Lung (tissue), 12 donors: Measurements from ENCODE around the gene RASA2. TPM values are rescaled to one million over a fixed set of nuclear protein-coding genes. Genes with fewer than 3 reads are reported as not detected.

Experiments used
- ATAC-seq: fragments of 200-7000 bp; cut with Tn5 transposase; one replicate; pipeline ENCODE4 v1.9.1; 2020; ENCODE audit warnings: moderate number of reproducible peaks; ENCODE audit not compliant: insufficient read depth, low FRiP score
- DNase-seq, 3 donors: peaks; one replicate each; pipeline ENCODE4 v3.0.0-alpha.2; 2013 to 2017
- H3K27ac ChIP-seq, 2 donors: one replicate each; pipeline ENCODE4 v1.5.1; 2013; ENCODE audit warnings: mild to moderate bottlenecking in 2 of 2, moderate library complexity in 2 of 2, control low read depth in 1 of 2, inconsistent platforms in 1 of 2, low read depth in 1 of 2, low read length in 1 of 2
- H3K27me3 ChIP-seq, 3 donors: one replicate each; pipeline ENCODE4 v1.5.1; 2013; ENCODE audit warnings: low read length in 2 of 3; ENCODE audit not compliant: control insufficient read depth in 3 of 3, insufficient read depth in 3 of 3
- H3K36me3 ChIP-seq, 4 donors: one replicate each; pipeline ENCODE4 v1.5.1; 2013; ENCODE audit warnings: low read length in 4 of 4, mild to moderate bottlenecking in 1 of 4, moderate library complexity in 1 of 4; ENCODE audit not compliant: control insufficient read depth in 4 of 4, insufficient read depth in 4 of 4
- H3K4me1 ChIP-seq, 5 donors: one replicate each; pipeline ENCODE4 v1.5.1; 2013; ENCODE audit warnings: low read length in 5 of 5, mild to moderate bottlenecking in 2 of 5, moderate library complexity in 1 of 5; ENCODE audit not compliant: control insufficient read depth in 5 of 5, insufficient read depth in 5 of 5
- H3K4me3 ChIP-seq: one replicate; pipeline ENCODE4 v1.5.1; 2013; ENCODE audit warnings: mild to moderate bottlenecking, control low read depth, moderate library complexity
- H3K9ac ChIP-seq, 2 donors: one replicate each; pipeline ENCODE4 v1.5.1; 2013; ENCODE audit warnings: low read length in 2 of 2, control low read depth in 1 of 2; ENCODE audit not compliant: insufficient read depth in 1 of 2
- H3K9me3 ChIP-seq, 4 donors: one replicate each; pipeline ENCODE4 v1.5.1; 2013; ENCODE audit warnings: low read length in 3 of 4, mild to moderate bottlenecking in 1 of 4, moderate library complexity in 1 of 4; ENCODE audit not compliant: control insufficient read depth in 4 of 4, insufficient read depth in 3 of 4
- CTCF ChIP-seq: IDR thresholded peaks from 2 replicates; pipeline ENCODE4 v1.5.1; 2012; ENCODE audit warnings: mild to moderate bottlenecking; ENCODE audit errors: control extremely low read depth, extremely low read depth
- WGBS, 2 donors: extraction: QIAGEN DNeasy Blood & Tissue Kit; methylation state at CpG; one replicate each; pipeline ENCODE4 v1.1.7; 2013; 5-methylcytosine and 5-hydroxymethylcytosine counted together
- polyA plus RNA-seq, 2 donors: library from polyadenylated mRNA; stranded (reverse); fragments of 200-250 nt; gene quantifications; one replicate each; pipeline ENCODE4 v1.2.1, GENCODE V29; 2013
- total RNA-seq, 2 donors: library from RNA; depleted of rRNA in 1 of 2; stranded (reverse); fragments of >200 nt in 1 of 2; gene quantifications; one replicate each; pipeline ENCODE4 v1.2.1, GENCODE V29; 2014 to 2021
- donor health status: control.
- donor health status: control.
- donor health status: Bipolar disorder and iron deficiency.
- donor health status: healthy.
- donor health status: DM: yes; HTN: yes; CAD: no.

Gene RASA2
- total and polyA plus RNA-seq, 4 donors, result 6.8 to 27.4 (median 12.9) TPM

- ATAC-seq, result no peak
- Histone ChIP-seq H3K9me3 (no peaks in the 10 kb centered on the region), H3K27ac (no peak overlapping the region)
These were observed 39.4 kb upstream of the RASA2 start for GRCh38 chr3:141447383-141447782.

GRCh38 chr3:141448606-141449220, 38.1 kb upstream of the RASA2 start:
- TF ChIP-seq CTCF, result no peak
- Histone ChIP-seq H3K27me3 (no peaks in the 10 kb centered on the region), H3K4me3 (no peak overlapping the region), H3K4me1 (peaks cover 0 to 8% (median 2%) of the 10 kb centered on the region in 5 donors), H3K36me3 (peaks cover 21 to 27% (median 25%) of the 10 kb centered on the region in 4 donors), H3K9me3 (no peaks in the 10 kb centered on the region), H3K27ac (no peak overlapping the region), H3K9ac (no peak overlapping the region)
- 65 to 74% methylated on average over 6 of the region's 6 CpGs for WGBS, 2 donors
- no peak for DNase-seq
- no peak for ATAC-seq

More at GRCh38 chr3:141447383-141447782, 39.4 kb upstream of the RASA2 start:
- Histone ChIP-seq H3K4me3 (no peak overlapping the region), H3K9ac (no peak overlapping the region), H3K27me3 (no peaks in the 10 kb centered on the region), H3K4me1 (peaks cover 5 to 10% (median 7%) of the 10 kb centered on the region in 5 donors), H3K36me3 (peaks cover 31 to 37% (median 35%) of the 10 kb centered on the region in 4 donors)
- WGBS, 2 donors, result 89 to 91% methylated on average over 6 of the region's 6 CpGs
- TF ChIP-seq CTCF, result no peak
- DNase-seq, result no peak

GRCh38 chr3:141449424-141449823, 37.4 kb upstream of the RASA2 start:
- no peak for TF ChIP-seq CTCF
- no peak overlapping the region for H3K27ac ChIP-seq
- H3K9me3 ChIP-seq, result no peaks in the 10 kb centered on the region
- ATAC-seq, result no peak
- no peaks in the 10 kb centered on the region for H3K27me3 ChIP-seq
- no peak overlapping the region for H3K4me3 ChIP-seq
- WGBS, 2 donors, result 84 to 87% methylated on average over 6 of the region's 6 CpGs
- no peak overlapping the region for H3K9ac ChIP-seq
- DNase-seq, result no peak
- peaks cover 0 to 8% (median 0%) of the 10 kb centered on the region in 5 donors for H3K4me1 ChIP-seq
- peaks cover 17 to 20% (median 18%) of the 10 kb centered on the region in 4 donors for H3K36me3 ChIP-seq
